Astrocyte (in vitro differentiated cells and primary cell): ENCODE data around the gene PIK3C3. TPM values are rescaled to one million over a fixed set of nuclear protein-coding genes. Genes with fewer than 3 reads are reported as not detected.

Source experiments
- DNase-seq: peaks from one replicate; pipeline ENCODE4 v3.0.0-alpha.2; 2010; ENCODE audit warnings: low read depth
- FAIRE-seq: peaks from 2 replicates; lab custom pipeline; 2011; peaks lifted over from hg19 to GRCh38; lab: Jason Lieb, UNC
- H2AFZ ChIP-seq: 2 replicates; pipeline ENCODE4 v1.6.0; 2012; ENCODE audit warnings: low read depth, low read length, inconsistent platforms
- H3K27ac ChIP-seq: 2 replicates; pipeline ENCODE4 v1.5.1; 2011; ENCODE audit warnings: low read depth, low read length, inconsistent platforms
- H3K27me3 ChIP-seq: 2 replicates; pipeline ENCODE4 v1.6.0; 2011; ENCODE audit warnings: low read length, inconsistent platforms; ENCODE audit not compliant: insufficient read depth
- H3K36me3 ChIP-seq: 2 replicates; pipeline ENCODE4 v1.5.1; 2011; ENCODE audit warnings: low read length, inconsistent platforms; ENCODE audit not compliant: insufficient read depth
- H3K4me1 ChIP-seq: 2 replicates; pipeline ENCODE4 v1.5.1; 2011; ENCODE audit warnings: low read length, inconsistent platforms; ENCODE audit not compliant: insufficient read depth
- H3K4me2 ChIP-seq: 2 replicates; pipeline ENCODE4 v1.6.0; 2012; ENCODE audit warnings: low read length, inconsistent platforms
- H3K4me3 ChIP-seq: 2 replicates; pipeline ENCODE4 v1.5.1; 2011; ENCODE audit warnings: low read depth, mild to moderate bottlenecking, low read length, inconsistent platforms; ENCODE audit not compliant: insufficient read depth
- H3K79me2 ChIP-seq: 2 replicates; pipeline ENCODE4 v1.6.0; 2012; ENCODE audit warnings: mild to moderate bottlenecking, low read length, inconsistent platforms; ENCODE audit not compliant: insufficient read depth
- H3K9ac ChIP-seq: 2 replicates; pipeline ENCODE4 v1.6.0; 2012; ENCODE audit warnings: mild to moderate bottlenecking, low read length, inconsistent platforms
- H3K9me3 ChIP-seq: 2 replicates; pipeline ENCODE4 v1.5.1; 2012; ENCODE audit warnings: low read depth, mild to moderate bottlenecking, low read length, inconsistent platforms; ENCODE audit not compliant: insufficient read depth
- H4K20me1 ChIP-seq: 2 replicates; pipeline ENCODE4 v1.6.0; 2012; ENCODE audit warnings: low read length, inconsistent platforms; ENCODE audit not compliant: insufficient read depth
- H3K27ac Mint-ChIP-seq: one replicate; pipeline ENCODE4 v1.8.0; 2021; ENCODE audit warnings: mild to moderate bottlenecking, mixed read lengths; ENCODE audit not compliant: unreplicated experiment
- H3K27me3 Mint-ChIP-seq: one replicate; pipeline ENCODE4 v1.8.0; 2021; ENCODE audit warnings: low read depth, mixed read lengths; ENCODE audit not compliant: unreplicated experiment
- H3K36me3 Mint-ChIP-seq: one replicate; pipeline ENCODE4 v1.8.0; 2021; ENCODE audit warnings: low read depth, mixed read lengths; ENCODE audit not compliant: unreplicated experiment
- H3K4me1 Mint-ChIP-seq: one replicate; pipeline ENCODE4 v1.8.0; 2021; ENCODE audit warnings: low read depth, mixed read lengths; ENCODE audit not compliant: unreplicated experiment
- H3K4me3 Mint-ChIP-seq: one replicate; pipeline ENCODE4 v1.8.0; 2021; ENCODE audit warnings: mild to moderate bottlenecking, moderate library complexity, mixed read lengths; ENCODE audit not compliant: unreplicated experiment
- H3K9me3 Mint-ChIP-seq: one replicate; pipeline ENCODE4 v1.8.0; 2021; ENCODE audit warnings: mild to moderate bottlenecking, mixed read lengths; ENCODE audit not compliant: unreplicated experiment
- CTCF ChIP-seq: IDR thresholded peaks from 2 replicates; pipeline ENCODE4 v1.5.1; 2011; ENCODE audit warnings: low read depth, mild to moderate bottlenecking, inconsistent platforms, low read length, moderate library complexity; ENCODE audit not compliant: insufficient read depth
- EZH2 ChIP-seq: IDR thresholded peaks from 2 replicates; pipeline ENCODE4 v1.6.1; 2012; ENCODE audit warnings: mild to moderate bottlenecking, low read length, inconsistent platforms; ENCODE audit not compliant: insufficient read depth
- total RNA-seq: library from RNA; stranded (reverse); gene quantifications from 2 replicates; pipeline ENCODE4 v1.2.1, GENCODE V29; 2021

Gene PIK3C3
- total RNA-seq, 1 donor from 2014 or later, result 106 TPM

- H3K9me3 ChIP-seq, result no peaks in the 10 kb centered on the region
- peaks cover 18% of the 10 kb centered on the region for H3K4me1 Mint-ChIP-seq
- no peak overlapping the region for H3K4me3 ChIP-seq
- H2AFZ ChIP-seq, result no peak overlapping the region
- no peak for DNase-seq
- no peak overlapping the region for H3K4me2 ChIP-seq
- H3K27me3 Mint-ChIP-seq, result no peaks in the 10 kb centered on the region
- H3K9ac ChIP-seq, result no peak overlapping the region
- TF ChIP-seq CTCF (no peak), EZH2 (no peak)
- no peaks in the 10 kb centered on the region for H3K79me2 ChIP-seq
- H3K9me3 Mint-ChIP-seq, result no peaks in the 10 kb centered on the region
- H3K27ac Mint-ChIP-seq, result no peak overlapping the region
- peaks cover 2% of the 10 kb centered on the region for H3K36me3 ChIP-seq
- H4K20me1 ChIP-seq, result no peaks in the 10 kb centered on the region
- FAIRE-seq, result no peak
- H3K4me1 ChIP-seq, result peaks cover 12% of the 10 kb centered on the region
- H3K27me3 ChIP-seq, result no peaks in the 10 kb centered on the region
- no peak overlapping the region for H3K27ac ChIP-seq
- peaks cover 7% of the 10 kb centered on the region for H3K36me3 Mint-ChIP-seq
- H3K4me3 Mint-ChIP-seq, result no peak overlapping the region
Measured at GRCh38 chr18:42087235-42087634, 132.2 kb downstream of the PIK3C3 start.

- peaks cover 7% of the 10 kb centered on the region for H3K36me3 Mint-ChIP-seq
- no peak for FAIRE-seq
- no peaks in the 10 kb centered on the region for H4K20me1 ChIP-seq
- no peak overlapping the region for H2AFZ ChIP-seq
- H3K4me3 Mint-ChIP-seq, result no peak overlapping the region
- peaks cover 18% of the 10 kb centered on the region for H3K4me1 Mint-ChIP-seq
- H3K27me3 Mint-ChIP-seq, result no peaks in the 10 kb centered on the region
- no peak for DNase-seq
- TF ChIP-seq EZH2, result no peak
- TF ChIP-seq CTCF, result no peak
- no peak overlapping the region for H3K9ac ChIP-seq
- no peak overlapping the region for H3K4me2 ChIP-seq
- H3K4me3 ChIP-seq, result no peak overlapping the region
- H3K36me3 ChIP-seq, result no peaks in the 10 kb centered on the region
- H3K9me3 Mint-ChIP-seq, result no peaks in the 10 kb centered on the region
- H3K27ac ChIP-seq, result no peak overlapping the region
- H3K27me3 ChIP-seq, result no peaks in the 10 kb centered on the region
- no peak overlapping the region for H3K27ac Mint-ChIP-seq
- H3K79me2 ChIP-seq, result no peaks in the 10 kb centered on the region
- peaks cover 12% of the 10 kb centered on the region for H3K4me1 ChIP-seq
- no peaks in the 10 kb centered on the region for H3K9me3 ChIP-seq
Measured at GRCh38 chr18:42087876-42088275, 132.8 kb downstream of the PIK3C3 start.

GRCh38 chr18:42092848-42093247 lies 137.8 kb downstream of the PIK3C3 start:
- FAIRE-seq (no peak), DNase-seq (no peak)
- Mint-ChIP-seq H3K9me3 (no peaks in the 10 kb centered on the region), H3K4me3 (no peak overlapping the region), H3K4me1 (peaks cover 11% of the 10 kb centered on the region), H3K27me3 (no peaks in the 10 kb centered on the region), H3K36me3 (peaks cover 3% of the 10 kb centered on the region), H3K27ac (no peak overlapping the region)
- H3K36me3 ChIP-seq, result no peaks in the 10 kb centered on the region
- no peaks in the 10 kb centered on the region for H3K4me1 ChIP-seq
- H3K9ac ChIP-seq, result no peak overlapping the region
- no peaks in the 10 kb centered on the region for H3K27me3 ChIP-seq
- no peaks in the 10 kb centered on the region for H4K20me1 ChIP-seq
- TF ChIP-seq EZH2 (no peak), CTCF (no peak)
- H3K79me2 ChIP-seq, result no peaks in the 10 kb centered on the region
- no peak overlapping the region for H2AFZ ChIP-seq
- no peak overlapping the region for H3K27ac ChIP-seq
- H3K4me3 ChIP-seq, result no peak overlapping the region
- no peaks in the 10 kb centered on the region for H3K9me3 ChIP-seq
- H3K4me2 ChIP-seq, result no peak overlapping the region
